Nephron progenitor cell (in vitro differentiated cells): ENCODE measurements around the gene MEF2B.

Experiments
- DNase-seq: peaks from one replicate; pipeline ENCODE4 v3.0.0; 2021
- H3K27ac Mint-ChIP-seq: 2 replicates; pipeline ENCODE4 v1.8.0; 2021; ENCODE audit warnings: mild to moderate bottlenecking, moderate library complexity, mixed read lengths
- H3K27me3 Mint-ChIP-seq: 2 replicates; pipeline ENCODE4 v1.8.0; 2021; ENCODE audit warnings: mild to moderate bottlenecking, low read depth, mixed read lengths; ENCODE audit not compliant: poor library complexity
- H3K36me3 Mint-ChIP-seq: 2 replicates; pipeline ENCODE4 v1.8.0; 2021; ENCODE audit warnings: low read depth, mixed read lengths
- H3K4me1 Mint-ChIP-seq: 2 replicates; pipeline ENCODE4 v1.8.0; 2021; ENCODE audit warnings: mixed read lengths
- H3K4me3 Mint-ChIP-seq: 2 replicates; pipeline ENCODE4 v1.8.0; 2021; ENCODE audit warnings: mild to moderate bottlenecking, moderate library complexity, mixed read lengths
- H3K9me3 Mint-ChIP-seq: 2 replicates; pipeline ENCODE4 v1.8.0; 2021; ENCODE audit warnings: mild to moderate bottlenecking, moderate library complexity, mixed read lengths
- TF ChIP-seq, protein P1 (sequence below): fragments of 200-600 bp; sonication (generic); IDR thresholded peaks from 2 replicates; pipeline ENCODE4 v1.5.0; 2021; ENCODE audit warnings: antibody characterized with exemption

MEF2B gene

DNA sequence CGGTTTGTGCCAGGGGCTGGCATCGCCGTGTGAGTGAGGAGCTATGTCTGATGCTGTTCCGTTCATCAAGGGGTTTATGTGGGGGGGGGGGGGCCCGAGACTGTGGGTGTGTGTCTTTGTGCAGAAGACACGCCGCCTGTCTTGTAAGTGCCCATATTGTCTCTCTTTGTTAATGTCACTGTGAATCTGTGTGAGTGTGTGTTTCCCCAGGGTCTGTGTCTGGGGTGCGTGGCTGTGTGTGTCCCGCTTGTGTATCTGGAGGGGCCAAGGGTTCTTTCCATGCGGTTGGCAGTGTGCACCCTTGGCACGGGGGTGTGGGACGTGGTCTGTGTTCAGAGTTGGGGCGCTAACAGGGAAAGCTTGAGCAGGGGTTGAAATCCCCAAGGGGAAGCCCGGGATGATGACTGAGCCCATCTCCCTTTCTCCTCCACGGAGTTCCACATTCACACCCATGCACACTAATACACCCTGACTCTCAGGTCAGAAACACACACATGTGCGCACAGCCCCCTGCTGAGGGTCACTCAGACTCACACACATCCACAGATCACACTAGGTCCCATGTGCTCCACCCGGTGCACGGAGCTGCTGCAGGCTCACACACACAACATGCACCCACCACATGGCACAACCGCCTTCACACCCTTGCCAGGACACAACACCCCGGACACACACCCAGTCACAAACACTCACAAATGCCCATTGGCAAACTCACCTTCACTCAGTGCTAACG lies 43.5 kb upstream of the MEF2B start:
- H3K4me1 Mint-ChIP-seq: no peaks in the 10 kb centered on the region
- peaks cover 7% of the 10 kb centered on the region for H3K9me3 Mint-ChIP-seq
- H3K4me3 Mint-ChIP-seq: no peak overlapping the region
- TF ChIP-seq, protein P1, sequence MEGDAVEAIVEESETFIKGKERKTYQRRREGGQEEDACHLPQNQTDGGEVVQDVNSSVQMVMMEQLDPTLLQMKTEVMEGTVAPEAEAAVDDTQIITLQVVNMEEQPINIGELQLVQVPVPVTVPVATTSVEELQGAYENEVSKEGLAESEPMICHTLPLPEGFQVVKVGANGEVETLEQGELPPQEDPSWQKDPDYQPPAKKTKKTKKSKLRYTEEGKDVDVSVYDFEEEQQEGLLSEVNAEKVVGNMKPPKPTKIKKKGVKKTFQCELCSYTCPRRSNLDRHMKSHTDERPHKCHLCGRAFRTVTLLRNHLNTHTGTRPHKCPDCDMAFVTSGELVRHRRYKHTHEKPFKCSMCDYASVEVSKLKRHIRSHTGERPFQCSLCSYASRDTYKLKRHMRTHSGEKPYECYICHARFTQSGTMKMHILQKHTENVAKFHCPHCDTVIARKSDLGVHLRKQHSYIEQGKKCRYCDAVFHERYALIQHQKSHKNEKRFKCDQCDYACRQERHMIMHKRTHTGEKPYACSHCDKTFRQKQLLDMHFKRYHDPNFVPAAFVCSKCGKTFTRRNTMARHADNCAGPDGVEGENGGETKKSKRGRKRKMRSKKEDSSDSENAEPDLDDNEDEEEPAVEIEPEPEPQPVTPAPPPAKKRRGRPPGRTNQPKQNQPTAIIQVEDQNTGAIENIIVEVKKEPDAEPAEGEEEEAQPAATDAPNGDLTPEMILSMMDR: no peak
- H3K27ac Mint-ChIP-seq: no peak overlapping the region
- H3K36me3 Mint-ChIP-seq: no peaks in the 10 kb centered on the region
- H3K27me3 Mint-ChIP-seq: peaks cover 93% of the 10 kb centered on the region
- no peak for DNase-seq

DNA sequence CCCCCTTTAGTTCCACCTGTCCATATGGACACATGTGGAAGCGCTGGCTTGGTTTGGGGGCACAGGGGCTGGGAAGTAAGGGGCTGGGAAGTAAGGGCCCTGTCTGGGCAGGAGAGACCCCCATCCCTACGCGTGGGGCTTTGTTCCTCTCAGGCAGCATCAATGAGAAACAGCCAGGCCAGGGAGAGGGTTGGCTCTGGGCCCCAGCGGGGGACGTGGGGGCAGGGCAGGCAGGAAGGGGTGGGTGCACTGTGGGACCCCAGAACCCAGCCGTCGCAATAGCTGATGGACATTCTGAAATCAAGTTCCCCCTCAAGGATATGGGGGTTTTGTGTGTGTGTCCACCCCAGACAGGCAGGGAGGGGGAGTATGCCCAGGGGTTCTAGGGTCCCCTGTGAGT lies 42.9 kb upstream of the MEF2B start:
- Mint-ChIP-seq H3K9me3 (peaks cover 7% of the 10 kb centered on the region), H3K4me3 (no peak overlapping the region), H3K27ac (no peak overlapping the region), H3K4me1 (no peaks in the 10 kb centered on the region), H3K27me3 (peaks cover 94% of the 10 kb centered on the region), H3K36me3 (no peaks in the 10 kb centered on the region)
- TF ChIP-seq, protein P1: no peak
- DNase-seq: no peak

DNA sequence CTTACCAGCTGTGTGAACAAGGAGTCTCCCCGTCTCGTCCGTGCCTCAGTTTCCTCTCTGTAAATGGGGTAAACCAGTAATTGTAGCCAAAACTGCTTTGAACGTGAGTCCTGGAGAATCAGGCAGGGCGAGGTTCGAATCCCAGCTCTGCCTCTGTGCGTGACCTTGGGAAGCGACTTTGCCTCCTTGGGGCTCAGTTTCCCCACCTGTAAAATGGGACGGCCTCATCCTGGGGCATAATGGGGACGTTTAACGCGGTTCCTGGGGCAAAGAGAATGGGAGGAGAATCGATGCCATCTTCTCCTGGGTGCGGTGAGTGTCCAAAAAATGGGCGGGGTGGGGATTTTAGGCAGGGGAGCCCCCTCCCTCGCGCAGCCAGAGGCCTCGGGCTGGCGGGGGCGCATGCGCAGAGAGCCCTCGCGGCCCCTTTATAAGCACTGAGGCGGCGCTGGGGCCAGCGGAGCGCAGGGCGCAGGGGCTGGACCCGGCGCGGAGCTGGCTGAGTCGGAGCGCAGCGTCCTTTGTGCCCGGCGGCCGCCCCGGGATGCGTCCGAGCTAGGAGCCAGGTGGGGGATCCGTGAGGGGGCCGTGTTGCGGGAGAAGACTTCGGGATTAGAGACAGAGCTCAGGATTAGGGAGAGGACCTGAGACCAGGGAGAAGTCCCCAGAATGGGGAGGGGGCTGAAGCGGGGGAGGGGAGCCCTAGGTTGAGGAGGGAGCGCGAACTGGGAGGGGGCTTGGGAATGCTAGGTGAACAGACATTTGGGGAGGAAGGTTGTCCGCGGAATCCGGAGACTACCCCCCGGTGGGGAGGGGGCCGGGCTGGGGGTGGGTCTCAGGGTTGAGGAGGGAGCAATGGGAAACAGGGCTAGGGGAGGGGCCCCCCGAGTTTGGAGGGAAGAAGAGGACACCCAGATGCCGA lies 41.7 kb upstream of the MEF2B start, which contains the start of gene NCAN:
NCAN (plus strand) TSS at position 460 of the 922 bp plus-strand sequence. CDS start 4,996 bp downstream, outside the sequence.
- no peak within 1 kb of the TSS for H3K4me3 Mint-ChIP-seq
- no peaks in the 10 kb centered on the region for H3K4me1 Mint-ChIP-seq
- H3K36me3 Mint-ChIP-seq: no peaks in the 10 kb centered on the region
- DNase-seq: peak; percentile 65
- TF ChIP-seq, protein P1: no peak
- H3K27me3 Mint-ChIP-seq: peaks cover 96% of the 10 kb centered on the region
- H3K9me3 Mint-ChIP-seq: no peaks in the 10 kb centered on the region
- no peak within 1 kb of the TSS for H3K27ac Mint-ChIP-seq

DNA sequence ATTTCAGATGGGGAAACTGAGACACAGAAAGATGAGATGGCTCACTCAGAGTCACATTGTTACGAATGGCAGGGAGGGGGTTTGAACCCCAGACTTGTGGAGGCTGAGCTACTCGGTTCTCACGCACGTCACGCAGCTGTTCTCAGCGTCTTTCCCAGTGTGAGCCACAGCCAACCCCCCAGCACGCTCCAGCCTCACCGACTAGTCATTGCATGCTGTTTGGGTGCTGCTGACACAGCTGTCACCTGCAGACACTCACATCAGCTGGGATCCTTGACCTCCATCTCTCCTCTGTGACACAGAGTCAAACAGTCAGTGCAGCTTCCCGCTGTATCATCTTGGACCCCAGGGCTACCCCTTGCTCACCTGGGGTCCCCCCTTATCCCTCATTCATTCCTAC lies 39.3 kb upstream of the MEF2B start:
- Mint-ChIP-seq H3K4me3 (no peak overlapping the region), H3K27ac (no peak overlapping the region), H3K4me1 (no peaks in the 10 kb centered on the region), H3K27me3 (peaks cover 96% of the 10 kb centered on the region), H3K36me3 (no peaks in the 10 kb centered on the region), H3K9me3 (no peaks in the 10 kb centered on the region)
- DNase-seq: no peak
- TF ChIP-seq, protein P1: no peak

DNA sequence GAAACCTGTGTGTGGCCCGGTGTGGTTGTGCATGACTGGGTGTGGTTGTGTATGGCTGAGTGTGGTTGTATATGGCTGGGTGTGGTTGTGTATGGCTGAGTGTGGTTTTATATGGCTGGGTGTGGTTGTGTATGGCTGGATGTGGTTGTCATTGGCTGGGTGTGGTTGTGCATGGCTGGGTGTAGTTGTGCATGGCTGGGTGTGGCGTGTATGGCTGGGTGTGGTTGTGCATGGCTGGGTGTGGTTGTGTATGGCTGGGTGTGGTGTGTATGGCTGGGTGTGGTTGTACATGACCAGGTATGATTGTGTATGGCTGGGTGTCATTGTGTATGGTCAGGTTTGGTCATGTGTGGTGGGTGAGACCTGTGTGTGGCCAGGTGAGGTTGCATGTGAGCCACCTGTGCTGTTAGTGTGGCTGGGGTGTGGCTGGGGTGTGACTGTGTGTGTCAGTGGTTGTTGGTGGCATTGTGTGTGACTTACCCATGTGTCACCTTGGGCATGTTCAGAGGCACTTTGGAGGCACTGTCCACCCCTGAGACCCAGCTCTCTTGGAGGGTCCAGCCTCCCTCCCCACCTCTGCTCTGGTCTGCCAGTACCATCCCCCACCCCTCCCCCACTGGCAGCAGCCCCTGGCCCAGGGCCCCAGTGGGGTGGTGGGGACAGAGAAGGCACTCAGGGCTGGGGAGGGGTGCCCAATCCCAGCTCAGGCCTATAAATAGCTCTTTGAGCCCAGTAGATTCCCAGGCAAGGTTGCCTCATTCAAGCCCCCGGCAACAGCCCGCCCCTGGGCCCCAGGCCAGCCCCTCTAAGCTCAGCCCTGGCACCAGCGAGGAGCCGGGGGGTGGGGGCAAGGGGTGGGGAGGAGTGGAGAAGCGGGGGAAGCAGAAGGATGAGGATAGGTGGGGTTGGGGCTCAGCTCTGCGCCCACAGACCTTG lies 37.8 kb upstream of the MEF2B start:
- no peak overlapping the region for H3K27ac Mint-ChIP-seq
- H3K4me1 Mint-ChIP-seq: peaks cover 4% of the 10 kb centered on the region
- TF ChIP-seq, protein P1: no peak
- no peak overlapping the region for H3K4me3 Mint-ChIP-seq
- H3K27me3 Mint-ChIP-seq: peaks cover 95% of the 10 kb centered on the region
- peaks cover 3% of the 10 kb centered on the region for H3K9me3 Mint-ChIP-seq
- DNase-seq: no peak
- H3K36me3 Mint-ChIP-seq: no peaks in the 10 kb centered on the region
